Panc1 (cell line): ENCODE data around the gene GNAZ. TPM values are rescaled to one million over a fixed set of nuclear protein-coding genes. Genes with fewer than 3 reads are reported as not detected.

ENCODE experiments used
- ATAC-seq: fragments of 200-7000 bp; cut with Tn5 transposase; 2 replicates; pipeline ENCODE4 v1.9.1; 2020; ENCODE audit warnings: mild to moderate bottlenecking, moderate library complexity
- BruUV-seq: library from RNA; stranded (reverse); fragments of 400-500 nt; replicated peaks from 2 replicates; lab custom pipeline; 2021; lab: Mats Ljungman, UMichigan
- CTCF ChIA-PET: fragments of 300-600 bp; sonication (Branson Sonifier 250); formaldehyde crosslinking; loops from one replicate; lab custom pipeline; 2022; ENCODE audit warnings: antibody characterized with exemption; lab: Charles Lee
- POLR2A ChIA-PET: fragments of 300-600 bp; sonication (Branson Sonifier 250); formaldehyde crosslinking; loops from one replicate; lab custom pipeline; 2022; ENCODE audit warnings: antibody characterized with exemption; lab: Charles Lee
- DNase-seq: peaks from one replicate; pipeline ENCODE4 v3.0.0-alpha.2; 2010; ENCODE audit warnings: low read depth, low spot score
- H3K27ac ChIP-seq: 2 replicates; pipeline ENCODE4 v1.5.1; 2011; ENCODE audit warnings: mild to moderate bottlenecking, low read length, inconsistent platforms
- H3K27me3 ChIP-seq: fragments of 200-500 bp; sonication (Bioruptor generic); 2 replicates; pipeline ENCODE4 v1.6.0; 2014; ENCODE audit warnings: low read length, inconsistent platforms; ENCODE audit not compliant: control insufficient read depth, insufficient read depth
- H3K36me3 ChIP-seq: fragments of 200-500 bp; sonication (Bioruptor generic); 2 replicates; pipeline ENCODE4 v1.5.1; 2014; ENCODE audit warnings: inconsistent platforms, mild to moderate bottlenecking, low read length, moderate library complexity; ENCODE audit not compliant: control insufficient read depth, insufficient read depth
- H3K4me1 ChIP-seq: 2 replicates; pipeline ENCODE4 v1.5.1; 2011; ENCODE audit warnings: inconsistent platforms, mild to moderate bottlenecking, low read length, moderate library complexity; ENCODE audit not compliant: control insufficient read depth, insufficient read depth
- H3K4me3 ChIP-seq, 2 experiments: 2 replicates each; pipeline ENCODE4 v1.5.1; 2011 to 2012; ENCODE audit warnings: low read depth in 2 of 2, low read length in 2 of 2, mild to moderate bottlenecking in 2 of 2, inconsistent platforms in 1 of 2, moderate library complexity in 1 of 2
- H3K9me3 ChIP-seq: fragments of 200-500 bp; sonication (Bioruptor generic); 2 replicates; pipeline ENCODE4 v1.5.1; 2014; ENCODE audit warnings: low read depth, mild to moderate bottlenecking, inconsistent platforms, low read length, moderate library complexity; ENCODE audit not compliant: control insufficient read depth, insufficient read depth
- POLR2AphosphoS5 ChIP-seq: IDR thresholded peaks from 2 replicates; pipeline ENCODE4 v1.6.1; 2012; ENCODE audit warnings: mild to moderate bottlenecking, low read depth, low read length, moderate library complexity
- SIN3A ChIP-seq: IDR thresholded peaks from 2 replicates; pipeline ENCODE4 v1.6.1; 2012; ENCODE audit warnings: low read depth, mild to moderate bottlenecking, low read length, moderate library complexity, borderline replicate concordance; ENCODE audit not compliant: insufficient read depth
- TCF7L2 ChIP-seq: IDR thresholded peaks from 2 replicates; pipeline ENCODE4 v1.6.1; 2011; ENCODE audit warnings: mild to moderate bottlenecking, low read depth, low read length, inconsistent platforms
- in situ Hi-C: cut with HindIII; loops from 2 replicates; pipeline ENCODE4 v1.10.0; 2016; ENCODE audit warnings: low sequenced_read_pairs, low pct_unique_long_range_greater_than_20kb
- intact Hi-C: fragments of 100-400 bp; cut with micrococcal nuclease; formaldehyde crosslinking; loops from one replicate; pipeline ENCODE4 v1.10.0; 2022; ENCODE audit not compliant: unreplicated experiment
- total RNA-seq: library from RNA; stranded (reverse); gene quantifications from one replicate; pipeline ENCODE4 v1.2.1, GENCODE V29; 2021; ENCODE audit not compliant: unreplicated experiment
- TF ChIP-seq, protein P1 (sequence below), 2 experiments: IDR thresholded peaks; 2 replicates each; pipeline ENCODE4 v1.6.1; 2011 to 2012; ENCODE audit warnings: low read depth in 2 of 2, control low read depth in 1 of 2, low read length in 1 of 2, mild to moderate bottlenecking in 1 of 2, moderate library complexity in 1 of 2; ENCODE audit not compliant: insufficient read depth in 1 of 2
- TF ChIP-seq, protein P2 (sequence below): fragments of 450-650 bp; IDR thresholded peaks from 2 replicates; pipeline ENCODE4 v1.5.1; 2017; ENCODE audit warnings: mild to moderate bottlenecking

The GNAZ gene
- total RNA-seq, 1 experiment from 2014 or later = 11.9 TPM

DNA sequence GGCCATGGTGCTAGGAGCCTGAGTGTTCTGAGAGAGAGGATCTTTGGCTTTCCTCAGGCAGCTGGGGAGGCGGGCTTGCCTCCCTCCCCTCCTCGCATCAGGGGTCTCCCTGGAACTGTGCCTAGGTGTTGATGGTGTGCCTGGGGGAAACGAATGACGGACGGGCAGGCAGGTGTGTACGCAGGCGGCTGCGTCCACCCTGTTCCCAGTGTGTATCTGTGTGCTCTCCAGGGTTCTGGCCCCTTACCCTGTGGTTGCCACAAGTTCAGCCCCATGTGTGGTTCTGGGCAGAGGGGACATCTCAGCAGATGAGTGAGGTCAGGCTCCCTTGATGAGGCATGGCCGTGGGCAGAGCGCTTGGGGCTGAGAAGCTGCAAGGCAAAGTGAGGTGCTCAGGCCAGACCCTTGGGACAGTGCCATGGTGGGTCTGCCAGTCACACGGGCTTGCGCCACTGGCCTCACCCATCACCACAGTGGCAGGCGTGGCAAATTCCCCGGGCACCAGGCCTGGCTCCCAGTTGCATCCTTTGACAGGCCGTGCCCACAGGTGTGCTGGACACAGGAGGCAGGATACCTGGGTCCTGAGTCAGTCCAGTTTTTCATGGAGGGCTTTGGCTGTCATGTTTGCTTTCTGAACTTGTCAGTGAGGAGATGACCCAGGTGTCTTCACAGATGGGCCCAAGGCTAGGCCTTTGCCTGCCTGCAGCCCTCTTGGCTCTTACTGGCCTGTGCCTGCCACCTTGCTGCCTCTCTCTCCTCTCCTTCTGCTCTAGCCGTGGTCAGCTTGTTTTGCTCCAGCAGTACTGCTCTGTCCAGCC, 27.3 kb downstream of the GNAZ start:
- H3K27me3 ChIP-seq = no peaks in the 10 kb centered on the region
- ATAC-seq = no peak
- intact Hi-C loops = no loop called here

DNA sequence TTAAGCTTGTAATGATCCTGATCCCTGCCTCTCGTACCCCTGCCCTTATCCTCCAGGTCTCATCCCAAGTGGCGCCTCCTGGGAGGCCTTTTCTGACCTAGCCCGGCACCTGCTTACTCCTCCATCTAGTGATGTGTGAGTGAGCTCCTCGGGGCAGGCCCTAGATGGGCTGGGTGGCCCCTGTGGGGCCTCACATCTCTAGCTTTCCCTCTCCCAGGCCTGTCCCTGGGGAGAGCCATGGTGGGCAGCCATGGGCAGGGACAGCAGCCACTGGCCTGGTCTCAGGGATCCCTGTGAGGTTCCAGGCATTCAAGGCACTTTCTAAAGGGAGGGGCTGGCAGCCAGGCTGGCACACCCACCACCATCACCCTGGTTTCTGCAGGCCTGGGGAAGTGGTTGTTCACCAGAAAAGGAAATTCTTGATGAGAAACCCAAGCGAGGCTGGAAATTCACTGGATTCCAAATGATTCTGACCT, 27.9 kb downstream of the GNAZ start:
- H3K9me3 ChIP-seq = no peaks in the 10 kb centered on the region
- ATAC-seq (no peak), DNase-seq (no peak)
- ChIA-PET POLR2A (no interaction called here), CTCF (no interaction called here)
- no peak overlapping the region for H3K4me3 ChIP-seq
- TF ChIP-seq POLR2AphosphoS5 (no peak), SIN3A (no peak), TCF7L2 (no peak)
- TF ChIP-seq, protein P1, sequence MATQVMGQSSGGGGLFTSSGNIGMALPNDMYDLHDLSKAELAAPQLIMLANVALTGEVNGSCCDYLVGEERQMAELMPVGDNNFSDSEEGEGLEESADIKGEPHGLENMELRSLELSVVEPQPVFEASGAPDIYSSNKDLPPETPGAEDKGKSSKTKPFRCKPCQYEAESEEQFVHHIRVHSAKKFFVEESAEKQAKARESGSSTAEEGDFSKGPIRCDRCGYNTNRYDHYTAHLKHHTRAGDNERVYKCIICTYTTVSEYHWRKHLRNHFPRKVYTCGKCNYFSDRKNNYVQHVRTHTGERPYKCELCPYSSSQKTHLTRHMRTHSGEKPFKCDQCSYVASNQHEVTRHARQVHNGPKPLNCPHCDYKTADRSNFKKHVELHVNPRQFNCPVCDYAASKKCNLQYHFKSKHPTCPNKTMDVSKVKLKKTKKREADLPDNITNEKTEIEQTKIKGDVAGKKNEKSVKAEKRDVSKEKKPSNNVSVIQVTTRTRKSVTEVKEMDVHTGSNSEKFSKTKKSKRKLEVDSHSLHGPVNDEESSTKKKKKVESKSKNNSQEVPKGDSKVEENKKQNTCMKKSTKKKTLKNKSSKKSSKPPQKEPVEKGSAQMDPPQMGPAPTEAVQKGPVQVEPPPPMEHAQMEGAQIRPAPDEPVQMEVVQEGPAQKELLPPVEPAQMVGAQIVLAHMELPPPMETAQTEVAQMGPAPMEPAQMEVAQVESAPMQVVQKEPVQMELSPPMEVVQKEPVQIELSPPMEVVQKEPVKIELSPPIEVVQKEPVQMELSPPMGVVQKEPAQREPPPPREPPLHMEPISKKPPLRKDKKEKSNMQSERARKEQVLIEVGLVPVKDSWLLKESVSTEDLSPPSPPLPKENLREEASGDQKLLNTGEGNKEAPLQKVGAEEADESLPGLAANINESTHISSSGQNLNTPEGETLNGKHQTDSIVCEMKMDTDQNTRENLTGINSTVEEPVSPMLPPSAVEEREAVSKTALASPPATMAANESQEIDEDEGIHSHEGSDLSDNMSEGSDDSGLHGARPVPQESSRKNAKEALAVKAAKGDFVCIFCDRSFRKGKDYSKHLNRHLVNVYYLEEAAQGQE (IDR thresholded peaks at IDR 0.05; ENCODE audit: insufficient read depth in 1 of 2, low read depth in 2 of 2, low read length in 1 of 2) = no peak
- TF ChIP-seq, protein P2, sequence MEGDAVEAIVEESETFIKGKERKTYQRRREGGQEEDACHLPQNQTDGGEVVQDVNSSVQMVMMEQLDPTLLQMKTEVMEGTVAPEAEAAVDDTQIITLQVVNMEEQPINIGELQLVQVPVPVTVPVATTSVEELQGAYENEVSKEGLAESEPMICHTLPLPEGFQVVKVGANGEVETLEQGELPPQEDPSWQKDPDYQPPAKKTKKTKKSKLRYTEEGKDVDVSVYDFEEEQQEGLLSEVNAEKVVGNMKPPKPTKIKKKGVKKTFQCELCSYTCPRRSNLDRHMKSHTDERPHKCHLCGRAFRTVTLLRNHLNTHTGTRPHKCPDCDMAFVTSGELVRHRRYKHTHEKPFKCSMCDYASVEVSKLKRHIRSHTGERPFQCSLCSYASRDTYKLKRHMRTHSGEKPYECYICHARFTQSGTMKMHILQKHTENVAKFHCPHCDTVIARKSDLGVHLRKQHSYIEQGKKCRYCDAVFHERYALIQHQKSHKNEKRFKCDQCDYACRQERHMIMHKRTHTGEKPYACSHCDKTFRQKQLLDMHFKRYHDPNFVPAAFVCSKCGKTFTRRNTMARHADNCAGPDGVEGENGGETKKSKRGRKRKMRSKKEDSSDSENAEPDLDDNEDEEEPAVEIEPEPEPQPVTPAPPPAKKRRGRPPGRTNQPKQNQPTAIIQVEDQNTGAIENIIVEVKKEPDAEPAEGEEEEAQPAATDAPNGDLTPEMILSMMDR = no peak
- intact Hi-C loops = no loop called here
- in situ Hi-C loops = no loop called here
- no peak overlapping the region for H3K27ac ChIP-seq
- no peaks in the 10 kb centered on the region for H3K36me3 ChIP-seq
- BruUV-seq = no TSS peak
- H3K4me1 ChIP-seq = no peaks in the 10 kb centered on the region
- no peaks in the 10 kb centered on the region for H3K27me3 ChIP-seq

More for the DNA sequence above, 27.3 kb downstream of the GNAZ start:
- BruUV-seq = no TSS peak
- no peaks in the 10 kb centered on the region for H3K9me3 ChIP-seq
- H3K36me3 ChIP-seq = no peaks in the 10 kb centered on the region
- H3K4me3 ChIP-seq = no peak overlapping the region
- in situ Hi-C loops = no loop called here
- no peak overlapping the region for H3K27ac ChIP-seq
- DNase-seq = no peak
- H3K4me1 ChIP-seq = no peaks in the 10 kb centered on the region
- ChIA-PET CTCF (no interaction called here), POLR2A (no interaction called here)
- no peak for TF ChIP-seq POLR2AphosphoS5
- TF ChIP-seq, protein P1 (IDR thresholded peaks at IDR 0.05; ENCODE audit: insufficient read depth in 1 of 2, low read depth in 2 of 2, low read length in 1 of 2) = no peak
- no peak for TF ChIP-seq TCF7L2
- no peak for TF ChIP-seq SIN3A
- TF ChIP-seq, protein P2 = no peak
